Measurements from ENCODE around the gene ACTR6.
"Not testable (repeated sequence)": the region's sequence is repeated elsewhere in the genome, so short reads cannot be mapped to it uniquely, and the experiment has no call there.

ACTR6 gene

DNA sequence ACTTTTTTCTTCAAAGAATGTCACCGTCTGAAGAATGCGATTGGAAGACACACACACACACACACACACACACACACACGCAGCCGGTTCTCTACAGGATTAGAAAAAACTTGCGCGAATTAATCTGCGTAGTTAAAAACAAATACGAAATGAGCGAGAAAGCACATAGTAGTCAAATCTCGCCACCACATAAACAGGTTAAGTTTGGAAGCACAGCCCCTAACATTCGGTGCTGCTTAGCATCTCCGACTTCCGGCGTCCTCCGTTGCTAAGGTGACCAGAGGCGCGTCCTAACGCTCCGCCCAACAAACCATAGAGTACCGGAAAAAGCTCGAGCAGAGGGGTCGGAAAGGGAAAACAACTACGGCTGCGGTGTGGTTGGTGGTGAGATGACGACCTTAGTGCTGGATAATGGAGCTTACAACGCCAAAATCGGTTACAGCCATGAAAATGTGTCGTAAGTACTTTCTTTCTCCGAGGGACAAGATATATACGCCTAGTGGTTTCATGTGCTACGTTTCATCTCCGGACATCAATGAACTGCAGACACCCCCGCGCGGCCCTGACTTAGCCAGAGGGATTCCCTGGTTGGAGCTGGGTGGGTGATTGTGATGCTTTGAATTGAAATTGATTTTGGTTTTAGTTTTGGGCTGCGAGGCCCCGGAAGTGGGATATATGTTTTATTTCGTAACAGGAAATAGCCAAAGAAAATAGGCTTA, at the start of gene ACTR6:
Gene ACTR6, plus strand, starts transcription at position 353 of the 719 bp plus-strand sequence. Its CDS starts 37 bp downstream, at position 390.
- peak; percentile 92 to 93 for DNase-seq

DNA sequence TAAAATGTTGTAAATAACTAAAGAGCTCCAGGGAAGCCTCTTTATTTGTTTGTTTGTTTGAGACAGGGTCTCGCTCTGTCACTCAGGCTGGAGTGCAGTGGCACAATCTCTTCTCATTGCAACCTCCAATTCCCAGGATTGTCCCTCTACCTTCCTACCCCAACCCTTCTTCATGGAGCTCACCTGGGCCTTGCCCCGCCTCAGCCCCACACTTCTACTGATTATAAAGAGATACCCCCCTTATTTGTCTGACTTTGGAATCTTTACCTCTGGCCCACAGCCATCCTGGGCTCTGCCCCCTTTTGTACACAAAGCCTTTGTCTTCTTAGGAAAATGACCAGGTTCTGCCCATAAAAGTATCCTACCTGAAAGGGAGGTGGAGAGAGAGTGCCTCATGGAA, 48.8 kb upstream of the ACTR6 start:
- no peak for DNase-seq

DNA sequence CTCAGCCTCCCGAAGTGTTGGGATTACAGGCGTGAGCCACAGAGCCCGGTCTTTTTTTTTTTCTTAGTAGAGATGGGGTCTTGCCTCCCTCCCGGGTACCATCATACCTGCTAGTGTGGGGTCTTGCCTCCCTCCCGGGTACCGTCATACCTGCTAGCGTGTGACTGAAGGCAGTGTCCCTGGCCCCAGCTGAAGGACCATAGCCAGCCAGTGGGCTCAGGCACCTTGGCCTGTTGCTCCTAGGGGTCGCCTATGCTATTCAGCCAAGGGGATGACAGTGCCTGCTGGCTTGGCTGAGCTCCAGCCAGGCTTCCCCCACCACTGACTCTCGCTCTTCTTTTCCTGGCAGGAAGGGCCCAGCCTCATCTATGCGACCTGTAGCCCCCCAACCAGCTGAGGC, 47.5 kb upstream of the ACTR6 start:
- no peak for DNase-seq

DNA sequence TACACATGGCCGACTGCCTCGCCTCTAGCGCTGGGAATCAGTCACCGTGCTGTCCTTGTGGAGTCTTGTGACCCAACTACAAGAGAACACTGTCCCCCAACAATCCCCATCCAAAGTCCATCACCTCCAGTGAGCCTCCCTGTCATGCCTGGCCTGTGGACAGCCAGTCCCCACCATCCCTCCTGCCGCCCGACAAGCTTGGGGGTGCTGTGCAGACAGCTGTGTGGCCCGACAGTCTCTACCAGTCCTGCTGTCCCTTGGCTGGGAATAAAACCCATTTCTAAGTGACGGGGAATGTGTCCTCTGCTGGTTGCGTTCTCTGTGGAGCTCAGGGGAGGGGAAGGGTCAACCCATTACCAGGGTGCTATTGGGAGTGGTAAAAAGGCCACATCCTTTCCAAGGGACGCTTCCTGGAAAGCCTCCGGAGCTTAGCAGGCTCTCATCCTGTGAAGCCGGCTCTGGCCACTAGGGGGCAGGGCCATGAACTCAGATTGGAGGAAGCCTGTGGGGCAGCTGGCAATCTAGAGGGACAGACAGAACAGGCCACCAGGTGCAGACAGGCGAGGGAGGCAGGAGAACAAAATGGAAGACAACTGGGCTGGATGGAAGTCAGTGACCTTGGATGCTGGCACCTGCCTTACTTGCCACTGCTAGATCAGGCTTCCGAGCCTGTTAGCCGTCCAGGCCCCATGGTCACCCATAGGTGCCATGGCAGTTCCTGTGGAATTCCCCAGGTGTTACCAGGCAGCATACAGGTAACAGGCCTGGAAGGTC, 46.0 kb upstream of the ACTR6 start:
- peak in 1 of 2 experiments; percentile 57 for DNase-seq

DNA sequence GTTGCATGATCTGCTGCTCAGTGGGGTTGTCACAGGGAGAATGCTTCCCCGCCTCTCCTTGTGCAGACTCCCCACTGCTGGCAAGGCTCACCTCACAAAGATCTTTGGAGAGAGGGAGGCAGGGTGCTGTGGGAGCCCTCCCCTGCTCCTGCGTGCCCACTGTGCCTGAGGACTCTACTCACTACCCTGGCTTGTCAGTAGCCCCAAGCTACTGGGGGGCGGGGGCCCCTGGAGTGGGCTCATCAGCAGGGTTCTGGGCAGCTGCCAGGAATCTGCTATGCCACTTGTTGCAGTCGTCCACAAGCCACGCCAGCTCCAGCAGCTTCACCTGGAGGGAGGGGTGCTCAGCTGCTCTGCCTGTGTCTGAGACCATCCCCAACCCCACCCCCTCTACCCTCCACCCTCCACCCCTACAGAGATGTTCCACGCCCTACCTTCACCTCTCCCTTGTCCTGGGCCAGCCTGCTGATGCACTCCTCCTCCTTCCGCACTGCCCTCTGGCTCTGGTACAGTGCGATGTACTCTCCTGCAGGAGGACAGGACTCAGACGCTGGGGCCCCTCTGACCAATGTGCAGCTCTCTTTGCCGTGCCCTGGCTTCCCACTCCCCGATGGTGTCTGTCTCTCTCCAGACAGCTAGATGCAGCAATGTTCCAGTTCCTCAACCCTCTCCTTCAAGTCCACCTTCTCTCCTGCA, 43.7 kb upstream of the ACTR6 start:
- no peak for DNase-seq

DNA sequence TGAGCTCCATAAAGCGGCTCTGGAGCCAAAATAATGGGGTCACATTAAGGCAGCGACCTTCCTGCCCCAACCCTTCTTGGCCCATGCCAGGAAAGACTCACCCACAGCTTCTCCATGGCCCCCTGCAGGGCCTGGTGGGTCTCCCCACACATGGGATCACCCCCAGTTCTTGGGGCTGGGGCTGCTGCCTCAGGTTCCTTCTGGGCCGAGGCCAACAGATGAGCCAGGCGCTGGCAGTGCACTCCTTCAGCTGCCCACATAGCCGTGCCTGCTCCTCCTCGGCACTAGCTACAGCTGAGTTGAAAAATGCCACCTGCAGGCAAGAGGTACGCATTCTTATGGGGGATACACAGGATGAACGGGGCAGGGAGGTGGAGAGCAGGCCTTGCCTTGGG, 43.2 kb upstream of the ACTR6 start:
- no peak for DNase-seq

DNA sequence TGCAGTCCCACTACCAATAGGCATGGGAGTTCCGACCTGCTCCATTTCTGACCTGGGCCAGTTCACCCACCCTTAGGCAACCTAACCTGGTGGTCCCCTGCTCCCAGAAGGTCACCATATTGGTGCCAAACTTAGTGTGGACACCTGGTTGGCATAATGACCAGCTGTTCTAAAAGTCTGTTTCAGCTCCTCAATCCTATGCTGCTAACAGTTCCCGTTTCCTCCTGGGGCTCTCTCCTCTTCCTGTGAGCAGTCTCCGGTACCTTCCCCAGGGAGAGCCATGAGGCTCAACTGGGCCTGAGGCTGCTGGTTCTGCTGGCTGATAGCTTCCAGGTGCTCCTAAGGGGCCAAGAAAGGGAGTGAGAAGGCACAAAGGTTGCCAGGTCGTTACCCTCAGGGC, 42.1 kb upstream of the ACTR6 start:
- no peak for DNase-seq

DNA sequence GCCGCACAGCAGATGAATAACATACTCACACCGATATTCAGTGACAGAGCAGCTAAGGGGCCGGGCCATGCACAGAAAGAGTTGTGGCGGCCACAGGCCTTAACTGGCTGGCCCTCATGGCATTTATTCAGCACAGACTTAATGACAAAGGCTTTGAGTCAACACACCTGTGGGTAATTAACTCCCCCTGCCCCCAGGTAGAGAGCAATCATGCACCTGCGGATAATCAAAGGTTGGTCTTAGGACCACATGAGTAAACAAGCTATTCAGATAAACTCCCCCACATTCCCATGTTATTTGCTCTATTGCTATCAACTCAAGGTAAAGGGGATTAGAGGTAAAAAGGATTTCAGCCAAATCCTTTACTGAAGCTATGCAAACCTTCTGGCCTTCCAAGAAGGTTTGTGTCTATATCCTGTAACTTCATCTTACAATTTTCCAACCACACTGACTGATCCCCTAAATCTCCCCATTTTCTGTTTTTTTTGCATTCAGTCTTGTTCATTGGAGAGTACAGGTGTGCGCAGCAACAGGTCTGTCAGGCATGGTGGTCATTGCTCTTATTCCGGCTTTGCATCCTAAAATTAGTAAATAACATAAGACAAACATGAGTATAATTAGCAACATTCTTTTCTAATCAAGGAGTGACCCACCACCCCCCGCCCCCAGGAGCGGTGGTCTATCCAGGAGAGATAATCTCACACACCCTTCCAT, 41.1 kb upstream of the ACTR6 start:
- no peak for DNase-seq

DNA sequence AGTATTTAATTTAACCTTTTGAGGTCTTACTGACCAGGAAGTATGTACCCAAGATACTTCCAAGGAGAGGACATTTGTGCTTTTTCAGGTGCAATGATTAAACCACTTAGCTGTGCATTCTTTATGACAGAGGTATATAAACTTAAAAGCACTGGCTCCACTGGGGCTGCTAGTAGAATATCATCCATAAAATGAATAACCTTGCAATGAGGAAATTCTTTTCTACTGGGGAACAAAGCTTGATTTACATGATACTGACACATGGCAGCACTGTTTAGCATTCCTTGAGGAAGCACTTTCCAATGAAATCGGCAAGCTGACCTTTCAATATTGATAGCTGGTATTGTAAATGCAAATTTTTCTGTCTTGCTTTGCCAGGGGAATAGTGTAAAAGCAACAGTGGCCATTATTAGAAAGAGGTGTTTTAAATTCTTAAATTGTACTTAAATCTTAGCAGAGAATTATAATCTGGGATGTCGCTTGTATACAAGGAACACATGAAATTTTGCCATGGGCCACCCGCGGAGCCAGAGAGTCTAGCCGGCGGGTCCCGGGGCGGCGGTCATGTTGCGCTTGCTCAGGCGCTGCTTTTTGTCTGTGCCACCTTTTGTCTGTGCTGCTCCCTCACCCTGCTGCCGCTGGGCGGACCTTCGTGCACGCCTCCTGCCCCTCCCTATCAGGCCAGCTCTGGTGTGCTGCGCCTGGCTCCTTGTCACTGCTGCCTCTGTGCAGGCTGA, 37.0 kb upstream of the ACTR6 start:
- peak; percentile 54 to 80 for DNase-seq

DNA sequence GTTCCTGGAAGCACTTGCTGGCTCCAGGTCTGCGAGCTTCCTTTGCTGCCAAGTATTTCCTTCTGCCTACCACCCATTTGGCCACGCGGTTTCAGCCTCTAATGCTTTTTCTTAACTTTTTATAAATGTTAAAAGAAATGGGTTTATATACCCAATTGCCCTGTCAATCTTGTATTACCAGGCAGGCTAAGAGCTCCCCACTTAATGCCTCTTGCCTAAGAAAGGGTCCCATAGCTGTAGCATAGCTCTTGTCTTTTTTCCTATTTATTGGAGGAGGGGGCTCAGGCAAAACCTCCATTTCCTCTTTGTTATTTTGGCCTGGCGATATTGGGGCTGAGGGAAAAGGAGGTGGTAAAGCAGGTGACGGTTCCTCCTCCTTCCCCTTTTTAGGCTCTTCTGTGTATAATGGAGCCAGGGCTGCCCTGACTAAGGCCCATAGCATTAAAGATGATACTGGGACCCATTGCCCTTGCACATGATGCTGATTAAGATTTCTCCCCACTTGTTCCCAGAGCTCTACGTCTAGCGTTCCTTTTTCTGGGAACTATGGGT, 36.4 kb upstream of the ACTR6 start:
- DNase-seq, result no peak

DNA sequence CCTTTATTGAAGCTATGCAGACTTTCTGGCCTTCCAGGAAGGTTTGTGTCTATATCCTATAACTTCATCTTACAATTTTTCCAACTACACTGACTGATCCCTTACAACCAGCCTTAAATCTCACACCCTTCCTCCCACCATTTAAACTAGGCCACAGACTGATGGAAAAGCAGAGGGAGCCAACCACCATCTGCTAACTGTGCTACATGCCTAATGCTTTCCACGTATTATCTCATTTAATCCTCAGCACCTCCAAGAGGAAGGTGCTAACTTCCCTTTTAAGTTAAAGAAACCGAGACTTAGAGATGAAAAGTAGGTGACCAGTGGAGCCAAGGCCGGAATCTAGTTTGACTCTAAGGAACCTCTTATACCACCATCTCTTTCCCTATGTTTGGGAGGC, 35.3 kb upstream of the ACTR6 start:
- DNase-seq, result no peak

DNA sequence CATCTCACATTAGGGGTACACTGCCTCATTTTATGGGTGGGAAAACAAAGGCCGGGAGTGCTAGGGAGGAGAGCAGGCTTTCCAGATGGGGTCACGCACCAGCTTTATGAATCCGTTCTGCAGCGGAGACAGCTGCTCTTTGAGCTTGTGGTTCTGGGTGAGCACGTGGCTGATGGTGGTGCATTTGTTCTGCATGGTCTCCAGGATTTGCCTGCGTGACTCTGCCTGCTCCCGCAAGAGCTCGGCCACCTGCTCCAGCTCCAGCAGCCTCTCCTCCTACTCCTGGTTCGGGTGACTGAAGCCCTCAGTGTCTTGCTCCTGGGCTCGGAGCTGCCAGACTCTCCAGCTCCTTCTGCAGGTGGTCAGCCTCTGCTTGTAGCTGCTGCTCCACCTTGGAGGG, 34.4 kb upstream of the ACTR6 start:
- no peak for DNase-seq

DNA sequence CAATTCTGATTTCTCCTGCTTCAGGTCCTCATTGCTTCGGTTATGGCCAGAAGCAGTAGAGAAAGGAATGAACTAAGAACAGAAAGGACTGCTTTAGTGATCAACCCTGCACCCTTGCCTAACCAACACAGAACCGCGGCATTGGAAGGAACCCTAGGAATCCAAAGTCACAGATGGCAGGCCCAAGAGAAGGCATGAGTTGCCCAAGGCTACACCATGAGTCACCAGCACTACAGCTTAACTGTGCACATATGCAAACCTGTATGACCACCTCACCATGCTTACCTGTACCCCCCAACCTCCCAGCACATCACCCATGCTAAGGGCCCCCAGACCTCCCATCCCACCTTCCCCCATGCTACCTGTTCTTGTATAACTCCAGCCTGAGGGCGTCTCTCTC, 32.1 kb upstream of the ACTR6 start:
- DNase-seq, result no peak

DNA sequence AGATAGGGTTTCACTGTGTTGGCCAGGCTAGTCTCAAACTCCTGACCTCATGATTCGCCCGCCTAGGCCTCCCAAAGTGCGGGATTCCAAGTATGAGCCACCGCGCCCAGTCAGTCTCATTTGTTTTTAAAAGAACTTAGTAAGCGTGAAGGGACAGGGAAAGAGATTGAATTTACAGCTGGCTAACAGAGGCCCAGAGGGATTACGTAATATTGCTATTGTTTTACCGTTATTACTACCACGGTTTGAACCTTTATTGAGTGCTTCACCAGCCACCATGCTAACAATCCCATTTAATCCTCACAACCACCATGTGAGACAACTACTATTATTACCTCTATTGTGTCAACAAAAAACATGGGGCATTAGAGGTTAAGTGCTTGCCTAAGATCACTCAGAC, 31.3 kb upstream of the ACTR6 start:
- DNase-seq, result no peak

DNA sequence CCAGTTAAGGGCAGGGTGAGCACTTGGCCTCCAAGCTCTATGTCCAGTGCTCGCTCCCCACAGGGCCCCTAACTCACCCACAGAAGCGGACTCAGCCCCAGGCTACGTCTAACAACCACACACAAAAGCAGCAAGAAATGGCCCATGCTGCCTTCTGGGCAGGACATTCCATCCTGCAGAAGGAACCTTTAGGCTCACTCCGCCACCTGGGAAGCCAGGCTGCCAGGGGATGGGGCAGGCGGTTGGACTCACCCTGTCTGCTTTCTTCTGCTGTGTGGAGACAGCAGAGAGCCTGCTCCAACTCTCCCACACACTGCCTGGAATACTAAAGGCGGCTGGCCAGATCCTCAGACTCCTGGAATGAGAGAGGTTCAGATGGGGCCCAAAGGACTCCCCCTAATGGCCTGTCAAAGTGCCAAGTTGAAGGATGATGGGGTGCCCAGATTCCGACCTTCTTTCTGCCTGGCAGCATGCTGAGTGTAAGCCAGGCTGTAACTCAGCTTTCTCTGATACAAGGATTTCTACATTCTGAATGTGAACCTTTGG, 30.2 kb upstream of the ACTR6 start:
- DNase-seq, result no peak

DNA sequence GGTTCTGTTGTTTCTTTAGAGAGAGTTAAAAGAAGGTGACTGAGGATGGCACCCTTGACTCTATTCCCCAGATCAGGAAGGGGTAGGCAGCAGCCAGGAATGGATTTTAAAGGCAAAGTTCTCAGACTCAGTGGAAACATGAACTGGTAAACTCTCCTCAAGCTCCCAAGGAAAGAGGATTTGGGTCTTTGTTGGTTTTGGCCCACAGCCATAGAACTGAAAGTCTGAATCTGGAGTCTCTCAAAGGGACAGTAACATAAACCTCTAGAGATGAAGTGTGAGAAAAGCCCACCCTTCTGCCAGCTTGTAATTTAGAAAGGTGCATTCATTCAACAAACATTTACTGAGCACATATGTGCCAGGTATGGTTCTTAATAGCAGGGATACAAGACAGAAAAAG, 29.4 kb upstream of the ACTR6 start:
- DNase-seq, result no peak

DNA sequence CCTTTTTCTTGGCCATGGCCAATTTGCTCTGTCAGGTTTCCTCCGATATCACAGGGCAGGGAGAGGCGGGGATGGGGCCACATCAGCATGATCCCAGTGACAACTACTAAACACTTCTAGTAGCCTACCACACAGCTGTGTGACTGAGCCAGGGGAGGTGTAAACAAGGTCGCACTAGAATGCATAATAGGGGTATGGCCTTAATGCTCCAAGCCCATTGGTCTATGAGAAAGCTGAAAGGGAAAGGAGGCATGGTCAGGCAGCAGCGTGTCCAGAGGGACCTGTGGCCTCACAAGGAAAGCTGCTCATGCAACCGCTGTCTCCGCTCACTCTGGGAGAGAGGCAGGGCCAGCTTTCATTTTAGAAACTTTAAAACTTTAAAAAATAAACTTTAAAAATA, 27.5 kb upstream of the ACTR6 start:
- no peak for DNase-seq

DNA sequence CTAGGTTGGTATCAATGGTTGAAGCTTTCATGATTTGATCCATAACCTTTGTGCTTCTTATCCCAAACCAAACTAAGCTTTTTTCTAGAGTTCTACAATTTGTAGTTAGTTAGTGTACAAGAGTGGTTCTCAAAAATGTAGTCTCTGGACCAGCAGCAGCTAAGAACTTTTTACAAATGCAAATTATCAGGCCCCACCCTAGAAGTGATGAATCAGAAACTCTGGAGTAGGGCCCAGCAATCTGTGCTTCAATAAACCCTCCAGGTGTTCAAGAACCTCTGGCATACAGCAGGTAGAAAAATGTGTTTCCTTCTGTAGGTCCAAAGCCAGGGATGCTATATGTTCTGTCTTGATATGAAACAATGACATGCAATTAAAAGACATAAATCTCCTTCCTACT, 26.1 kb upstream of the ACTR6 start:
- no peak for DNase-seq

DNA sequence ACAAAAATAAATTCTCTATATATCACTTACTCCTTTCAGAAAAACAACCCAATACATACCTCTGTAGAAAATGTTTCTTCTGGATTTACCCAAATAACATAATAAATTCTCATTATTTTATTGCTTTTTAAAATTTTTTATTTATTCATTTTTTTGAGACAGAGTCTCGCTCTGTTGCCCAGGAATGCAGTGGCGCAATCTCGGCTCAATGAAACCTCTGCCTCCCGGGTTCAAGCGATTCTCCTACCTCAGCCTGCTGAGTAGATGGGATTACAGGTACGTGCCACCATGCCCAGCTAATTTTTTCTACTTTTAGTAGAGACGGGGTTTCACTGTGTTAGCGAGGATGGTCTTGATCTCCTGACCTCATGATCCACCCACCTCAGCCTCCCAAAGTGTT, 24.1 kb upstream of the ACTR6 start:
- DNase-seq, result not testable (repeated sequence)

DNA sequence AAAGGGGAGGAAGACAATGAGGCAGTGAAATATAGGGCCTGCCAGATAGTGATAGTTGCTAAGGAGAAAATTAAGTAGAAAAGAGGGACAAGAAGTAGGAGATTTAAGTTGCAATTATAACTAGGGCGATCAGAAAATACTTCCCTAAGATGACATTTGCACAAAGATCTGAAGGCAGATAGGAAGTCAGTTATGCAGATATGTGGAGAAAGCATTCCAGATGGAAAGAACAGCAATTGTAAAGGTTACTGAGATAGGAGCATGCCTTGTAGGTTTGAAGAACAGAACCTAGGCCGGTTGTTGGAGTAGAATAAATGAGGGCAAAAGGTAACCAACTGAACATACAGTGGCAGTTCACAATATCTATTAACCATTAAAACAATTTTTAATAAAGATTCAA, 21.4 kb upstream of the ACTR6 start:
- no peak for DNase-seq

DNA sequence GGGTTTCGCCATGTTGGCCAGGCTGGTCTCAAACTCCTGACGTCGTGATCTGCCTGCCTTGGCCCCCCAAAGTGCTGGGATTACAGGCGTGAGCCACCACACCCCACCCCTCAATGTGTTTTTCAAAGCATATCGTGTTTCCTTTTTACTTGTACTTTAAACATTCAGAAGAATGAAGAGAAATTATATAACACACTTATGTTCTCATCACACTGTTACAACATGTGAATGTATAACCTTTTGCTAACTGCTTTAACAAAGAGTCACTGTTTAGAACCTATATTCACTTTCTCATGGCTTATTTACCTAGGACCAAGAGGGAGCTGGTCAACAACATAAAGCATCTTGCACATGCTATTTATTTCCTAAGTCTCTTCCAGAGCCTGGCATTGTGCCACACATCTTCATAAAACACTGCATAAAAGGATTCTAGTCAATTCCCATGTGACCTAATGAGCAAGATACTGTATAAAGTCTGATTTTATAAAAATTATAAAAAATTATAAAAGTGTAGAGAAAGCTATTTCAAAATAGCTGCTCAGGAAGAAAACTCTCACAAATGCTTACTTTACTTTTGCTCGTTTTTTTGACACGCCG, 16.0 kb upstream of the ACTR6 start:
- no peak for DNase-seq

Measured in NCI-H524 (cell line).